ENCODE measurements around the gene GPI.
"Not testable (repeated sequence)": the region's sequence is repeated elsewhere in the genome, so short reads cannot be mapped to it uniquely, and the experiment has no call there.

The GPI gene

DNA sequence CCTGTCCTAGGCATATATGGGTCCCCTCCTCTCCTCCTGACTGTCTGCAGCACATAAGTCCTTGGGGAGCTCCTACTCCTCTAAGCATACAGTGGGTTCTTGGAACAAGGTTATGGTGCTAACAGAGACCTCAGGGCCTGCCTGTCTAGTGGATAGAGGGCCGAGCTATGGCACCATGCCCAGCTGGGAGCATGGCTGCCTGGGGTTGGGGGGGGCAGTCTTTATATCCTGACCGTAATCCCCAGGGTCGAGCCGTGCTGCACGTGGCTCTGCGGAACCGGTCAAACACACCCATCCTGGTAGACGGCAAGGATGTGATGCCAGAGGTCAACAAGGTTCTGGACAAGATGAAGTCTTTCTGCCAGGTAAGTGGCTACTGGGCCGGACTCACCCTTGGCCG lies 3.3 kb downstream of the GPI start:
- no peak for DNase-seq

DNA sequence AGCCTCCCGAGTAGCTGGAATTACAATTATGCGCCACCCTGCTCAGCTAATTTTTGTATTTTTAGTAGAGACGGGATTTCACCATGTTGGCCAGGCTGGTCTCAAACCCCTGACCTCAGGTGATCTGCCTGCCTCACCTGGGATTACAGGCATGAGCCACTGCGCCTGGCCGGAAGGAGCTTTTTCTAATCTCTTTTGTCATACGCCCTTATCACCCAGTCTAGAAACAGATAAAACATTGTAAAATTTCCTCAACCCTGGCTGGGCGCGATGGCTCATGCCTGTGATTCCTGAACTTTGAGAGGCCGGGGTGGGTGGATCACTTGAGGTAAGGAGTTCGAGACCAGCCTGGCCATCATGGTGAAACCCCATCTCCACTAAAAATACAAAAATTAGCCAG lies 4.2 kb downstream of the GPI start:
- DNase-seq: not testable (repeated sequence)

DNA sequence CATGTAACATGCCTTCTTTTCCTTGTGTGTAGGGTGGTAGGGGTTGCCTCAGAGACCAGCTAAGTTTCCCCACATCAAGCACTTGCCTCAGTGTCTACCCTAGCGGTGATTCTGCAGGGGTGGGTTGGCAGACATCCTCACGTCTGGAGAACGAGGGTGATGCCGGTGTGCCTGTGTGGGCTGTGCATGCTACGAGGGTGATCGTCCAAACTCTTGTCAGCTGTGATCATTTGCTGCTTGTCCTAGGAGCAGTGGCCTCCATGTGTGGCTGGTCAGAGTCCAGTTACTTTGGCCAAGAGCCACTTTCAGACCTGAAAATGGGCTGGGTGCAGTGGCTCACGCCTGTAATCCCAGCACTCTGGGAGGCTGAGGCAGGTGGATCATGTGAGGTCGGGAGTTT lies 5.1 kb downstream of the GPI start:
- no peak for DNase-seq

DNA sequence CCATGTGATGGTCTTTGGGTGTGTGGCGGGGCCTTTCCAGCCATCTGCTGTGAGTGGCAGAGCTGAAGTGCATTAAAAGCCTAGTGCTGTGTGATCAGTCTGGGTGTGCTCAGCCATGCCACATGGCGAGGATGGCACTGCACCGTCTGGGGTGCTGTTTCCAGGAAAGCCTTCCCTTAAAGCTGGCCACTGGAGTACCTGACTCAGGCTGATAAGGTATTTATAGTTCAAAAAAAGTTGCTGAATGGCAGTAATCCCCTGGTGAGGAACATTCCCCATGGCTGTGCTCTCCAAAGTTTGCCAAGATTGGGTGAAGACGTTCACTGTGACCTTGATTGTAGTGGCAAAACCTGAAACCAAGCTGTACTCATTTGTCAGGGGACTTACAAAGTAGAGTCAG lies 6.0 kb downstream of the GPI start:
- no peak for DNase-seq

- no peak for DNase-seq
Observed at GRCh38 chr19:34373601-34374288, 8.7 kb downstream of the GPI start.

- no peak for DNase-seq
Observed at GRCh38 chr19:34375598-34375997, 10.6 kb downstream of the GPI start.

DNA sequence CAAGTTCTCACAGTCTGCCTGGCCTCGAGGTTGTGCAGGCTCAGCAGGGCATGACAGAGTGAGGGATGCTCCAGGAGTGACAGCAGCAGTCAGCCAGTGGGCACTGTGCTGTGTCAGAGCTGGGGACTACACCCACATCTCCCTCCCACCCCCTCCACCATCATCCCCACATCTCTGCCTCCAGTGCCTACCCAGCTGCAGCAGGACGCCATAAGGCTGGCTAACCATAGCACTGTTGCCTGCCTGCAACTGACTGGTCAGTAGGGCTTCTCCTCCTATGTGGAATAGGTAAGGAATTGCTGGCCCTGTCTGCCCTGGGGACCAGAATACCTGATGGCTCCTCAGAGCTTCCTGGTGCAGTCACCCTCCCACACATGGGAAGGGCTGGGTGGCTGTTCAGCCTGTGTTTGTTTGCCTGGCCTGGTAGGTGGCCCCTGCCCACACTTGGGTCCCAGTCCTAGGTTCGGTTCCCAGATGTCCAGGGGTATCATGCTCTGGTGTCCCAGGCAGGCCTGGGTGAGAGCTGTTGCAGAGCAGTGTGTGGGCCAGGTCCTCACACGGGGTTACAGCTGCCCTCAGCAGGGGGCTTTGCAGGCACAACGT lies 15.7 kb downstream of the GPI start:
- no peak for DNase-seq

GRCh38 chr19:34381399-34382251 lies 16.6 kb downstream of the GPI start:
- DNase-seq: no peak

DNA sequence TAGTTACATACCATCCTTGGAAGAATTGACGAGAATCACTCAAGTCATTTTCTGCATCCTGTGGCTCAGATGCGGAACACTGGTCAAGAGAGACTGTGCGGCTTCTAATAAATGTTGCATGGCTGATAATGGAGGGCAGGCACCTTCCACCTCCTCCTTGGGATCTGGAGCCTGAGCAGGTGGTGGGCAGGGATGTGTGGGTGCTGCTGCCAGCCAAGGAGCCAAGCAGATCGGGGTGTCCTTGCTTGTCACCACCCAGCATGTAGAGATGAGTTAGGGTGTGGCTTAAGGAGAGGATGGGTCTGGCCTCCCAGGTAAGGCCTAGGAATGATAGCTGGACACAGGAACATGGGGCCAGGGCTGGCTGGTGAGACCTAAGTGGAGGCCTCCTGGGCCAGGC lies 17.5 kb downstream of the GPI start:
- no peak for DNase-seq

DNA sequence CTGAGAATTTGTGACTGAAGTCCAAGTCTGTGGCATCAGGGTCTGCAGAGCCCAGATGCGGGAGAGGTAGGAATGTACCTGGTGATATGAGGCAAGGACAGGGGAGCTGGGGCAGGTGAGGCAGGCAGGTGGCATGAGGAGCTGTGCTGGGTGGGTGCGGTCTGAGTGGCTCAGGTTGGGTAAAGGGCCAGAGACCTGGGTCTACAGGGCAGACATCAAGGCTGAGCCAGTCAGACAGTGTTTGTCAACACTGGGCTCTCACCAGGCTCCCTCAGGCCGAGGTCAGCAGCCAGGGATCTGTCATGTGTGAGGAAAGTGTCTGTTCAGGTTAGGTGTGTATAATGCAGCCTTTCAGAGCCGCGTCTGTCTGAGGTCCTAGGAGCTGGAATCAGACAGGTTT lies 18.6 kb downstream of the GPI start:
- no peak for DNase-seq

DNA sequence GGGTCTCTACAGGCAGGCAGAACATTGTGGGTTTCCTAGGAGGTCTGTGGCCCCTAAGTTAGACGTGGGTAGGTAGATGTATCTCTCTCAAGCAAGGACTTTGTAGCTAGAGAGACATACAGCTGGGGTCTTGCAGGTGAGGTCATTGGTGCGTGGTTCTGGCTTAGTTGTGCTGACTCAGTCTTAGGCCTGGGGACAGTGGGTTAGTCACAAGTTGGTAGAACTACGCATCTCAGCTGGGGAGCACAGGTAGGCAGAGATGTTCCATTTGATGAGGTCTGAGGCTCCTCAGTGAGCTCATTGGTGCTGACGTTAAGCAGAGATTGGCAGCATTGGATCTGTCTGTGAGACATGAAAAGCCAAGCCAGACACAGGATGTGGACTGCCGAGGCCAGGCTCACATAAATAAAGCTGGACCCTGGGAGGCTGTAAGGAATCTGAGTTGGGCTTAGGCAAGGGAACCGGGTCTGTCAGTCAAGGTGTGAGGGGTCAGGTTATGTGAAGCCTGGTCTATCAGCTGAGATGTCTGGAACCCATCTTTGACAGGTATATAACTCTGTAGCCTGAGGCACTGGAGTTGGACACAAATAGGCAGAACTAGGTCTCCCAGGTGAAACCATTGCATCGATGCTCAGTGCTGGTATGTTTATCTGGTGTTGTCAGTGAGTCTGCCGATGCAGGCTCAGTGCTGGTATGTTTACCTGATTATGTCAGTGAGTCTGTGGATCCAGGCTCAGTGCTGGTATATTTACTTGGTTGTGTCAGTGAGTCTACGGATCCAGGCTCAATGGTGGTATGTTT lies 21.8 kb downstream of the GPI start:
- no peak for DNase-seq

GRCh38 chr19:34387446-34387810 lies 22.4 kb downstream of the GPI start:
- no peak for DNase-seq

DNA sequence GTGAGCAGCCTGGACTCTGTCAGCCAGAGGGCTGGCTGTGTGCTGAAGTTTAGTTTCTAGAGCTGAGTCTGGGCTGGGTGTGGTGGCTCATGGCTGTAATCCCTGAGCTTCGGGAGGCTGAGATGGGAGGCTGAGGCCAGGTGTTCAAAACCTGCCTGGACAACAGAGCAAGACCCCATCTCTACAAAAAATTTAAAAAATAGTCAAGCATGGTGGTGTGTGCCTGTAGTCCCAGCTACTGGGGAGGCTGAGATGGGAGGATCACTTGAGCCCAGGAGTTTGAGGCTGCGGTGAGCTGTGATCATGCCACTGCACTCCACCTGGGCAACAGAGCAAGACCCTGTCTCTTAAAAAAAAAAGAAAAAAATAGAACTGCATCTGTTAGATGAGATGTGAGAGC lies 23.7 kb downstream of the GPI start:
- not testable (repeated sequence) for DNase-seq

GRCh38 chr19:34391813-34392212 lies 26.8 kb downstream of the GPI start:
- no peak for DNase-seq

GRCh38 chr19:34393031-34393430 lies 28.0 kb downstream of the GPI start:
- DNase-seq: no peak

GRCh38 chr19:34393629-34394028 lies 28.6 kb downstream of the GPI start:
- DNase-seq: no peak

DNA sequence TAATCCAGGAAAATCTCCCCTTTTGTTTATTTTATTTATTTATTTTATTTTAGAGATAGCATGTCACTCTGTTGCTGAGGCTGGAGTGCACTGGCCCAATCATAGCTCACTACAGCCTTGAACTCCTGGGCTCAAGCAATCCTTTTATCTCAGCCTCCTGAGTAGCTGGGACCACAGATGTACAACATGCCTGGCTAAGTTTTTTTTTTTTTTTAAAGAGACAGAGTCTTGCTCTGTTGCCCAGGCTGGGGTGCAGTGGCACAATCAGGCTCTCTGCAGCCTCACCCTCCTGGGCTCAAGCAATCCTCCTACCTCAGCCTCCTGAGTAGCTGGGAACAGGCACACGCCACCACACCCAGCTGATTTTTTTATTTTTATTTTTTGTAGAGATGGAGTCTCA lies 32.9 kb downstream of the GPI start:
- DNase-seq: no peak

DNA sequence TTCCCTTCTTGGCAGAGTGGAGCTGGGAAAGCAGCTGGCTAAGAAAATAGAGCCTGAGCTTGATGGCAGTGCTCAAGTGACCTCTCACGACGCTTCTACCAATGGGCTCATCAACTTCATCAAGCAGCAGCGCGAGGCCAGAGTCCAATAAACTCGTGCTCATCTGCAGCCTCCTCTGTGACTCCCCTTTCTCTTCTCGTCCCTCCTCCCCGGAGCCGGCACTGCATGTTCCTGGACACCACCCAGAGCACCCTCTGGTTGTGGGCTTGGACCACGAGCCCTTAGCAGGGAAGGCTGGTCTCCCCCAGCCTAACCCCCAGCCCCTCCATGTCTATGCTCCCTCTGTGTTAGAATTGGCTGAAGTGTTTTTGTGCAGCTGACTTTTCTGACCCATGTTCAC lies 34.9 kb downstream of the GPI start:
- no peak for DNase-seq

DNA sequence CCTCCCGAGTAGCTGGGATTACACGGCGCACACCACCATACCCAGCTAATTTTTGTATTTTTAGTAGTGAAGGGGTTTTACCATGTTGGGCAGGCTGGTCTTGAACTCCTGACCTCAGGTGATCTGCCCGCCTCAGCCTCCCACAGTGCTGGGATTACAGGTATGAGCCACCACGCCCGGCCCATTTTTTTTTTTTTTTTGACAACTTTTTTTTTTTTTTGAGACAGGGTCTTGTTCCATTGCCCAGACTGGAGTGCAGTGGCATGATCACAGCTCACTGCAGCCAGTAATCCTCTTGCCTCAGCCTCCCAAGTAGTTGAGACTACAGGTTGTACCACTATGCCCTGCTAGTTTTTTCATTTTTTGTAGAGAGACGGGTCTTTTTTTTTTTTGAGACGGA lies 35.8 kb downstream of the GPI start:
- DNase-seq: not testable (repeated sequence)

DNA sequence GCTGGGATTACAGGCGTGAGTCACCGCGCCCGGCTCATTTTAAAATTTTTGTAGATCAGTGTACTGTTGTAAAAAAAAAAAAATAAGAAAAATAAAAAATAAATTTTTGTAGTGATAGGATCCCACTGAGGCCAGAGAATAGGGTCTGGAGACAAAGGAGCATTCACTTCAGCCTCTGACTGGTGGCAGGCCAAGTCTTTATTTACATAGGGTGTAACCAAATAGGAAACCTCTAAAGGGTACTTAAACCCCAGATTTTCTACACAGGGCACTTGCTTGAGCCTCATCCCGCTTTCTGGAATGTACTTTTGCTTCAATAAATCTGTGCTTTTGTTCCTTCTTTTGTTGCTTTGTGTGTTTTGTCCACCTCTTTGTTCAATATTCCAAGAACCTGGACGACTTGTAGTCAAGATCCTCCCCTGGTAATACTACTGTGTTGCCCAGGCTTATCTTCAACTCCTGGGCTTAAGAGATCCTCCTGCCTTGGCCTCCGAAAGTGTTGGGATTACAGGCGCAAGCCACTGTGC lies 37.1 kb downstream of the GPI start:
- no peak for DNase-seq

- no peak for DNase-seq
Observed at GRCh38 chr19:34403784-34404108, 38.8 kb downstream of the GPI start.

GRCh38 chr19:34404109-34404909 lies 39.3 kb downstream of the GPI start, which contains the start of gene PDCD2L:
Gene PDCD2L (plus strand): TSS chr19:34404399. CDS start chr19:34404431, 32 bp downstream.
- DNase-seq: peak; percentile 84 to 86

Data from Kasumi-1 (cell line).